Endometrium (tissue), 2 donors: ENCODE data around the gene NR2E1.

Source experiments
- FAIRE-seq: peaks from 2 replicates; lab custom pipeline; 2012; peaks lifted over from hg19 to GRCh38; lab: Jason Lieb, UNC
- donor health status: control.
- donor health status: control.

NR2E1 gene

GRCh38 chr6:108209738-108210137, 43.9 kb downstream of the NR2E1 start:
- no peak for FAIRE-seq

GRCh38 chr6:108210556-108210955, 44.7 kb downstream of the NR2E1 start:
- no peak for FAIRE-seq

GRCh38 chr6:108211671-108212070, 45.8 kb downstream of the NR2E1 start:
- FAIRE-seq: no peak

GRCh38 chr6:108222064-108222463, 56.2 kb downstream of the NR2E1 start:
- no peak for FAIRE-seq

GRCh38 chr6:108222504-108222903, 56.7 kb downstream of the NR2E1 start:
- FAIRE-seq: no peak

GRCh38 chr6:108227290-108227689, 61.5 kb downstream of the NR2E1 start:
- FAIRE-seq: no peak

GRCh38 chr6:108228416-108228815, 62.6 kb downstream of the NR2E1 start:
- no peak for FAIRE-seq

GRCh38 chr6:108235127-108235526, 69.3 kb downstream of the NR2E1 start:
- no peak for FAIRE-seq

- FAIRE-seq: no peak
Measured at GRCh38 chr6:108236791-108237190, 71.0 kb downstream of the NR2E1 start.

GRCh38 chr6:108238322-108238721, 72.5 kb downstream of the NR2E1 start:
- FAIRE-seq: no peak
